ENCODE results near the gene KYAT1. TPM values are rescaled to one million over a fixed set of nuclear protein-coding genes. Genes with fewer than 3 reads are reported as not detected.
A peak's percentile ranks its signal among the peaks of the same experiment; 100 is the strongest.

Gene KYAT1
- total RNA-seq, 1 experiment from 2014 or later = 14.6 TPM

- Histone ChIP-seq H3K79me2 (ENCODE audit: insufficient read depth, low read length) (no peaks in the 10 kb centered on the region), H2BK120ac (ENCODE audit: low read depth, low read length, poor library complexity, severe bottlenecking) (no peak overlapping the region), H2BK15ac (ENCODE audit: low read depth, low read length) (no peak overlapping the region), H2BK5ac (ENCODE audit: insufficient read length, low read length) (no peak overlapping the region), H3K14ac (ENCODE audit: insufficient read depth, low read length) (peak overlapping the region; percentile 63; the same call in 1 of the 2 replicates), H4K91ac (ENCODE audit: insufficient read length, low read depth, low read length) (no peak overlapping the region), H3K27ac (ENCODE audit: insufficient read length, low read depth, low read length) (no peak overlapping the region), H3K4me2 (ENCODE audit: insufficient read depth, insufficient read length, low read length) (peak overlapping the region; percentile 56), H3K23me2 (ENCODE audit: insufficient read length, low read depth, low read length, poor library complexity, severe bottlenecking) (peaks cover 11% of the 10 kb centered on the region), H3K9me3 (ENCODE audit: control insufficient read depth, low read depth, low read length) (no peaks in the 10 kb centered on the region), H4K8ac (replicated peaks; ENCODE audit: insufficient read length, low read depth, low read length) (no peak overlapping the region), H3T11ph (ENCODE audit: low read length) (no peak overlapping the region), H3K9ac (ENCODE audit: extremely low read depth, insufficient read length, low read length) (no peak overlapping the region), H3K4ac (ENCODE audit: low read depth, low read length) (no peak overlapping the region), H3K79me1 (ENCODE audit: insufficient read depth, low read depth, low read length, poor library complexity, severe bottlenecking) (no peaks in the 10 kb centered on the region), H3K27me3 (ENCODE audit: insufficient read depth, low read length) (no peaks in the 10 kb centered on the region), H2AK5ac (ENCODE audit: insufficient read length, low read length) (no peak overlapping the region), H3K23ac (ENCODE audit: insufficient read length, low read depth, low read length) (no peak overlapping the region), H3K18ac (ENCODE audit: insufficient read length, low read depth, low read length) (peak overlapping the region; percentile 36), H2BK20ac (ENCODE audit: low read depth, low read length, poor library complexity, severe bottlenecking) (no peak overlapping the region), H4K20me1 (ENCODE audit: control insufficient read depth, insufficient read depth, insufficient read length) (no peaks in the 10 kb centered on the region), H4K5ac (ENCODE audit: insufficient read length, low read depth, low read length) (no peak overlapping the region), H3K56ac (ENCODE audit: insufficient read length, low read depth, low read length) (no peak overlapping the region), H2AFZ (ENCODE audit: low read length) (no peak overlapping the region), H2BK12ac (ENCODE audit: insufficient read length, low read depth, low read length) (no peak overlapping the region), H3K4me1 (ENCODE audit: insufficient read depth, low read length) (no peaks in the 10 kb centered on the region)
- peak overlapping the region; percentile 68 to 83 for H3K4me3 Mint-ChIP-seq
- peak overlapping the region in 1 of 3 experiments; percentile 89; a peak in 1 of 7 replicates for H3K27ac Mint-ChIP-seq
- peaks cover 11 to 12% of the 10 kb centered on the region in 2 experiments for H3K4me1 Mint-ChIP-seq
- peaks cover 8 to 31% (median 28%) of the 10 kb centered on the region in 3 experiments; a peak in 6 of 7 replicates for H3K36me3 Mint-ChIP-seq (ENCODE audit: insufficient read depth in 1 of 3, low read depth in 3 of 3)
- H3K9me3 Mint-ChIP-seq = no peaks in the 10 kb centered on the region
- TF ChIP-seq CTCF (conservative IDR thresholded peaks at IDR 0.05) = no peak
- no CpG with 5 or more reads among the region's 90 CpGs for WGBS (ENCODE audit: extremely low coverage, insufficient read length, low lambda C conversion rate)
- H3K27me3 Mint-ChIP-seq (ENCODE audit: low read depth) = no peaks in the 10 kb centered on the region; the same call in none of the 2 replicates
- DNase-seq = peak; percentile 54
These were observed 62.7 kb downstream of the KYAT1 start for GRCh38 chr9:128818839-128819715.
